IMR-90 (cell line): ENCODE measurements around the gene HCN2. TPM values are rescaled to one million over a fixed set of nuclear protein-coding genes. Genes with fewer than 3 reads are reported as not detected.

Experiments
- ATAC-seq: fragments of 200-7000 bp; cut with Tn5 transposase; 2 replicates; pipeline ENCODE4 v1.9.1; 2020; ENCODE audit warnings: low read depth, mild to moderate bottlenecking, moderate library complexity
- Bru-seq: library from RNA; stranded (reverse); fragments of 400-500 nt; gene quantifications from one replicate; lab custom pipeline; 2021; lab: Mats Ljungman, UMichigan
- BruChase-seq, 2 experiments: library from RNA; stranded (reverse); fragments of 400-500 nt; gene quantifications; one replicate each; lab custom pipeline; 2021; lab: Mats Ljungman, UMichigan
- BruUV-seq: library from RNA; stranded (reverse); fragments of 400-500 nt; replicated peaks from 2 replicates; lab custom pipeline; 2021; lab: Mats Ljungman, UMichigan
- CTCF ChIA-PET: fragments of 300-600 bp; formaldehyde crosslinking; extraction: SDS; loops from one replicate; lab custom pipeline; 2021; ENCODE audit warnings: antibody characterized with exemption; lab: Yijun Ruan, JAX
- POLR2A ChIA-PET: fragments of 300-600 bp; sonication (Branson Sonifier 250); formaldehyde crosslinking; loops from one replicate; lab custom pipeline; 2022; ENCODE audit warnings: antibody characterized with exemption; ENCODE audit not compliant: unreplicated experiment; lab: Charles Lee
- DNase-seq: peaks from one replicate; pipeline ENCODE4 v3.0.0; 2013
- H2AFZ ChIP-seq: replicated peaks from 2 replicates; pipeline ENCODE3; 2013; ENCODE audit warnings: low read length, mild to moderate bottlenecking; ENCODE audit not compliant: poor library complexity
- H2AK5ac ChIP-seq: 2 replicates; pipeline ENCODE4 v1.6.1; 2013; ENCODE audit warnings: low read depth, low read length, inconsistent platforms
- H2AK9ac ChIP-seq: replicated peaks from 2 replicates; pipeline ENCODE3; 2013; ENCODE audit warnings: mild to moderate bottlenecking, low read depth, low read length, moderate library complexity; ENCODE audit not compliant: poor library complexity
- H2BK120ac ChIP-seq: 2 replicates; pipeline ENCODE4 v1.6.1; 2013; ENCODE audit warnings: low read depth, low read length, inconsistent platforms
- H2BK15ac ChIP-seq: 3 replicates; pipeline ENCODE4 v1.6.1; 2013; ENCODE audit warnings: low read depth, low read length, inconsistent platforms
- H2BK20ac ChIP-seq: 2 replicates; pipeline ENCODE4 v1.6.1; 2013; ENCODE audit warnings: low read depth, mild to moderate bottlenecking, inconsistent platforms, low read length, moderate library complexity
- H2BK5ac ChIP-seq: 2 replicates; pipeline ENCODE4 v1.6.1; 2013; ENCODE audit warnings: mild to moderate bottlenecking, low read depth, low read length, inconsistent platforms; ENCODE audit not compliant: poor library complexity, severe bottlenecking
- H3K14ac ChIP-seq: replicated peaks from 2 replicates; pipeline ENCODE4 v1.6.1; 2013; ENCODE audit warnings: low read depth, low read length, inconsistent platforms
- H3K18ac ChIP-seq: 2 replicates; pipeline ENCODE4 v1.6.1; 2013; ENCODE audit warnings: low read depth, low read length, control low read depth
- H3K23ac ChIP-seq: 2 replicates; pipeline ENCODE4 v1.6.1; 2013; ENCODE audit warnings: low read depth, low read length, inconsistent platforms
- H3K27ac ChIP-seq: 2 replicates; pipeline ENCODE4 v1.5.1; 2013; ENCODE audit warnings: mild to moderate bottlenecking, control low read depth, low read length; ENCODE audit not compliant: insufficient read depth
- H3K27me3 ChIP-seq: 2 replicates; pipeline ENCODE4 v1.6.1; 2013; ENCODE audit warnings: low read length; ENCODE audit not compliant: control insufficient read depth, insufficient read depth
- H3K36me3 ChIP-seq: 2 replicates; pipeline ENCODE4 v1.6.1; 2013; ENCODE audit warnings: low read length, mixed read lengths; ENCODE audit not compliant: control insufficient read depth, insufficient read depth
- H3K4ac ChIP-seq: 2 replicates; pipeline ENCODE4 v1.6.1; 2013; ENCODE audit warnings: low read depth, low read length, inconsistent platforms
- H3K4me1 ChIP-seq: 2 replicates; pipeline ENCODE4 v1.6.1; 2013; ENCODE audit warnings: low read length, mixed read lengths; ENCODE audit not compliant: control insufficient read depth, insufficient read depth
- H3K4me2 ChIP-seq: 2 replicates; pipeline ENCODE4 v1.6.1; 2013; ENCODE audit warnings: low read depth, mild to moderate bottlenecking, control low read depth, low read length, moderate library complexity
- H3K4me3 ChIP-seq: 2 replicates; pipeline ENCODE4 v1.5.1; 2013; ENCODE audit warnings: low read depth, mild to moderate bottlenecking, control low read depth, low read length, moderate library complexity; ENCODE audit not compliant: insufficient read depth
- H3K56ac ChIP-seq: 2 replicates; pipeline ENCODE4 v1.6.1; 2013; ENCODE audit warnings: low read length, inconsistent platforms; ENCODE audit not compliant: insufficient read depth; ENCODE audit errors: extremely low read depth
- H3K79me1 ChIP-seq, 2 experiments: 2 replicates each; pipeline ENCODE4 v1.6.1; 2013; ENCODE audit warnings: low read length in 2 of 2, inconsistent platforms in 1 of 2, low read depth in 1 of 2
- H3K9ac ChIP-seq: 2 replicates; pipeline ENCODE4 v1.6.1; 2013; ENCODE audit warnings: low read depth, low read length, control low read depth
- H3K9me1 ChIP-seq: 2 replicates; pipeline ENCODE4 v1.6.1; 2013; ENCODE audit warnings: low read length, inconsistent platforms; ENCODE audit not compliant: insufficient read depth
- H3K9me3 ChIP-seq: 2 replicates; pipeline ENCODE4 v1.6.1; 2013; ENCODE audit warnings: low read length; ENCODE audit not compliant: control insufficient read depth, insufficient read depth
- H4K20me1 ChIP-seq: 2 replicates; pipeline ENCODE4 v1.6.1; 2013; ENCODE audit warnings: low read length, inconsistent platforms; ENCODE audit not compliant: insufficient read depth
- H4K5ac ChIP-seq: 2 replicates; pipeline ENCODE4 v1.6.1; 2013; ENCODE audit warnings: mild to moderate bottlenecking, low read depth, low read length, control low read depth
- H4K8ac ChIP-seq, 2 experiments: 2 replicates each; pipeline ENCODE4 v1.6.1; 2013; ENCODE audit warnings: low read depth in 2 of 2, low read length in 2 of 2, control low read depth in 1 of 2, inconsistent platforms in 1 of 2
- H4K91ac ChIP-seq: 2 replicates; pipeline ENCODE4 v1.6.1; 2013; ENCODE audit warnings: low read depth, low read length, inconsistent platforms; ENCODE audit not compliant: insufficient read depth
- CEBPB ChIP-seq: IDR thresholded peaks from 2 replicates; pipeline ENCODE4 v1.6.1; 2012; ENCODE audit warnings: low read depth, low read length, improper control_type of control experiment
- RAD21 ChIP-seq: IDR thresholded peaks from 2 replicates; pipeline ENCODE4 v1.6.1; 2012; ENCODE audit warnings: low read length, improper control_type of control experiment
- WGBS, 2 experiments: methylation state at CpG; one replicate each; pipeline versions ENCODE4 v1.1.5 to v1.1.7; 2013; ENCODE audit warnings: missing lambda C conversion rate in 2 of 2; ENCODE audit not compliant: insufficient read length in 1 of 2; ENCODE audit errors: extremely low coverage in 2 of 2; 5-methylcytosine and 5-hydroxymethylcytosine counted together
- dilution Hi-C: fragments of 300-500 bp; cut with HindIII; formaldehyde crosslinking; loops from one replicate; pipeline ENCODE4 v1.14.3; 2018; ENCODE audit warnings: low sequenced_read_pairs; ENCODE audit not compliant: unreplicated experiment
- in situ Hi-C: fragments of 300-500 bp; cut with MboI; formaldehyde crosslinking; loops from 3 replicates; pipeline ENCODE4 v1.14.3; 2019; ENCODE audit warnings: low sequenced_read_pairs, inconsistent platforms, mixed read lengths
- intact Hi-C: fragments of 100-400 bp; cut with micrococcal nuclease; formaldehyde crosslinking; loops from 2 replicates; pipeline ENCODE4 v1.10.0; 2022
- long read RNA-seq: library from polyadenylated mRNA; unstranded; transcript quantifications from one replicate; pipeline ENCODE4 v2.0.0, GENCODE V29; 2021; ENCODE audit not compliant: unreplicated experiment
- polyA plus RNA-seq, 3 experiments: library from polyadenylated mRNA; depleted of rRNA; stranded (reverse); fragments of >200 nt; gene quantifications; 2 replicates each; pipeline ENCODE4 v1.2.3, GENCODE V29; 2012; ENCODE audit warnings: low replicate concordance in 1 of 3
- total RNA-seq: library from RNA; depleted of rRNA; stranded (reverse); fragments of >200 nt; gene quantifications from 2 replicates; pipeline ENCODE4 v1.2.3, GENCODE V29; 2012; rRNA removed
- TF ChIP-seq, protein P1 (sequence below): conservative IDR thresholded peaks from 2 replicates; pipeline ENCODE4 v1.5.1; 2012; ENCODE audit warnings: mild to moderate bottlenecking, low read depth, low read length, improper control_type of control experiment

Gene HCN2
- total RNA-seq (0.56 and 0.72 TPM in 2 replicates), polyA plus RNA-seq (2012; rRNA removed) (2.0 and 2.6 TPM in 2 replicates), Bru-seq, nascent RNA (percentile 22 among the genes with signal in this experiment), BruChase-seq, experiment 1, labeled RNA remaining after a 6-hour chase (percentile 26 among the genes with signal in this experiment), BruChase-seq, experiment 2, labeled RNA remaining after a 2-hour chase (percentile 27 among the genes with signal in this experiment)
- polyA plus RNA-seq (2012; cell fraction: cytosol; rRNA removed), result 1.5 and 5.2 TPM in 2 replicates
- polyA plus RNA-seq (2012; cell fraction: nucleus; rRNA removed; ENCODE audit: low replicate concordance), result 1.3 and 4.0 TPM in 2 replicates
- long read RNA-seq, result 0 reads

DNA sequence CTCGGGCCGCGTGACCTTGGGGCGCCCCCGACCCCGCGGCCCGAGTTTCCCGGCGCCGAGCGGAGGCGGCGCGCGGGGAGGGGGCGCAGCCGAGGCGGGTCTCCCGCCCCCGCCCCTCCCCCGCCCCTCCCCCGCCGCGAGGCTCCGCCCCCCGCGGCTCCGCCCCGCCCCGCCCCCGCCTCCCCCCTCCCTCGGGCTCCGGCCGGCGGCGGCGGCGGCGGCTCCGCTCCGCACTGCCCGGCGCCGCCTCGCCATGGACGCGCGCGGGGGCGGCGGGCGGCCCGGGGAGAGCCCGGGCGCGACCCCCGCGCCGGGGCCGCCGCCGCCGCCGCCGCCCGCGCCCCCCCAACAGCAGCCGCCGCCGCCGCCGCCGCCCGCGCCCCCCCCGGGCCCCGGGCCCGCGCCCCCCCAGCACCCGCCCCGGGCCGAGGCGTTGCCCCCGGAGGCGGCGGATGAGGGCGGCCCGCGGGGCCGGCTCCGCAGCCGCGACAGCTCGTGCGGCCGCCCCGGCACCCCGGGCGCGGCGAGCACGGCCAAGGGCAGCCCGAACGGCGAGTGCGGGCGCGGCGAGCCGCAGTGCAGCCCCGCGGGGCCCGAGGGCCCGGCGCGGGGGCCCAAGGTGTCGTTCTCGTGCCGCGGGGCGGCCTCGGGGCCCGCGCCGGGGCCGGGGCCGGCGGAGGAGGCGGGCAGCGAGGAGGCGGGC is at the start of gene HCN2:
Gene HCN2 (plus strand): TSS at position 189 of the 703 bp plus-strand sequence. CDS start 65 bp downstream, at position 254.
- POLR2A ChIA-PET, result no interaction called here
- no TSS peak for BruUV-seq

More for the DNA sequence above, at the start of gene HCN2:
- H3K4me1 ChIP-seq, result peaks cover 5% of the 10 kb centered on the region
- H3K27me3 ChIP-seq, result peaks cover 24% of the 10 kb centered on the region
- no peaks in the 10 kb centered on the region for H3K9me3 ChIP-seq
- H3K9ac ChIP-seq, result no peak within 1 kb of the TSS
- intact Hi-C loops (loop anchor here (2.0 kb wide), 1 partner anchor 43 kb away; the partner anchor contains the start of gene POLRMT), dilution Hi-C loops (no loop called here), in situ Hi-C loops (loop anchor here (5.0 kb wide), 1 partner anchor 142 kb away; no protein-coding TSS in a partner anchor)
- no peak within 1 kb of the TSS for H3K56ac ChIP-seq
- H2BK5ac ChIP-seq, result no peak within 1 kb of the TSS
- H4K5ac ChIP-seq, result no peak within 1 kb of the TSS
- WGBS, 2 experiments, result 0% methylated on average over 7 of the region's 132 CpGs; no CpG with 5 or more reads in 1 of the 2 experiments
- TF ChIP-seq CEBPB (no peak), RAD21 (no peak)
- TF ChIP-seq, protein P1, sequence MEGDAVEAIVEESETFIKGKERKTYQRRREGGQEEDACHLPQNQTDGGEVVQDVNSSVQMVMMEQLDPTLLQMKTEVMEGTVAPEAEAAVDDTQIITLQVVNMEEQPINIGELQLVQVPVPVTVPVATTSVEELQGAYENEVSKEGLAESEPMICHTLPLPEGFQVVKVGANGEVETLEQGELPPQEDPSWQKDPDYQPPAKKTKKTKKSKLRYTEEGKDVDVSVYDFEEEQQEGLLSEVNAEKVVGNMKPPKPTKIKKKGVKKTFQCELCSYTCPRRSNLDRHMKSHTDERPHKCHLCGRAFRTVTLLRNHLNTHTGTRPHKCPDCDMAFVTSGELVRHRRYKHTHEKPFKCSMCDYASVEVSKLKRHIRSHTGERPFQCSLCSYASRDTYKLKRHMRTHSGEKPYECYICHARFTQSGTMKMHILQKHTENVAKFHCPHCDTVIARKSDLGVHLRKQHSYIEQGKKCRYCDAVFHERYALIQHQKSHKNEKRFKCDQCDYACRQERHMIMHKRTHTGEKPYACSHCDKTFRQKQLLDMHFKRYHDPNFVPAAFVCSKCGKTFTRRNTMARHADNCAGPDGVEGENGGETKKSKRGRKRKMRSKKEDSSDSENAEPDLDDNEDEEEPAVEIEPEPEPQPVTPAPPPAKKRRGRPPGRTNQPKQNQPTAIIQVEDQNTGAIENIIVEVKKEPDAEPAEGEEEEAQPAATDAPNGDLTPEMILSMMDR, result no peak
- no peak within 1 kb of the TSS for H3K14ac ChIP-seq
- H3K4ac ChIP-seq, result no peak within 1 kb of the TSS
- no peaks in the 10 kb centered on the region for H3K9me1 ChIP-seq
- H3K23ac ChIP-seq, result no peak within 1 kb of the TSS
- H4K8ac ChIP-seq, result no peak within 1 kb of the TSS
- H3K4me3 ChIP-seq, result peak within 1 kb of the TSS; percentile 36
- DNase-seq (no peak), ATAC-seq (peak; percentile 38)
- peaks cover 33% of the 10 kb centered on the region for H4K20me1 ChIP-seq
- no peak within 1 kb of the TSS for H2BK20ac ChIP-seq
- no peak within 1 kb of the TSS for H2BK120ac ChIP-seq
- peak within 1 kb of the TSS; percentile 64 for H3K4me2 ChIP-seq
- no peaks in the 10 kb centered on the region for H3K36me3 ChIP-seq
- H3K79me1 ChIP-seq, result no peaks in the 10 kb centered on the region
- no peak within 1 kb of the TSS for H4K91ac ChIP-seq
- H2AK9ac ChIP-seq, result no peak within 1 kb of the TSS
- no peak within 1 kb of the TSS for H2AK5ac ChIP-seq
- H2BK15ac ChIP-seq, result no peak within 1 kb of the TSS
- no peak within 1 kb of the TSS for H3K27ac ChIP-seq
- peak within 1 kb of the TSS; percentile 61 for H2AFZ ChIP-seq
- CTCF ChIA-PET, result no interaction called here
- H3K18ac ChIP-seq, result no peak within 1 kb of the TSS
